HepG2 (cell line): ENCODE data around the gene TBC1D25. TPM values are rescaled to one million over a fixed set of nuclear protein-coding genes. Genes with fewer than 3 reads are reported as not detected.

ENCODE experiments used
- ATAC-seq: fragments of 200-7000 bp; cut with Tn5 transposase; 3 replicates; pipeline ENCODE4 v1.9.1; 2020; ENCODE audit warnings: mild to moderate bottlenecking, moderate library complexity
- BruUV-seq: library from RNA; stranded (reverse); fragments of 400-500 nt; replicated peaks from 2 replicates; lab custom pipeline; 2021; lab: Mats Ljungman, UMichigan
- CTCF ChIA-PET: fragments of 300-600 bp; formaldehyde crosslinking; extraction: SDS; loops from one replicate; lab custom pipeline; 2021; ENCODE audit warnings: low total read pairs, inconsistent platforms, low intra/inter-chr PET ratio; lab: Yijun Ruan, JAX
- POLR2A ChIA-PET: fragments of 350-600 bp; sonication (Branson Sonifier 250); formaldehyde crosslinking; loops from one replicate; lab custom pipeline; 2020; ENCODE audit warnings: antibody characterized with exemption, inconsistent platforms; lab: Yijun Ruan, JAX
- DNase-seq: peaks from one replicate; pipeline ENCODE4 v3.0.0-alpha.2; 2015; ENCODE audit warnings: low spot score
- FAIRE-seq: peaks from 3 replicates; lab custom pipeline; 2011; peaks lifted over from hg19 to GRCh38; lab: Jason Lieb, UNC
- H2AFZ ChIP-seq: one replicate; pipeline ENCODE4 v1.6.1; 2011; ENCODE audit warnings: low read length, inconsistent platforms
- H3K27ac ChIP-seq: fragments of 300-600 bp; 3 replicates; pipeline ENCODE4 v1.8.0; 2011; ENCODE audit warnings: mixed run types, mild to moderate bottlenecking, mixed read lengths, low read length, inconsistent platforms; ENCODE audit not compliant: insufficient read depth; ENCODE audit errors: extremely low read length
- H3K27me3 ChIP-seq, 2 experiments: fragments of 200-600 bp in 1 of 2; 2 replicates in 1 of 2; 3 replicates in 1 of 2; pipeline versions ENCODE4 v1.6.0 to v1.8.0; 2011; ENCODE audit warnings: low read length in 2 of 2, mild to moderate bottlenecking in 2 of 2, moderate library complexity in 2 of 2, inconsistent platforms in 1 of 2; ENCODE audit not compliant: insufficient read depth in 2 of 2, control insufficient read depth in 1 of 2
- H3K36me3 ChIP-seq, 2 experiments: fragments of 200-600 bp in 1 of 2; replicated peaks in 1 of 2; 2 replicates in 1 of 2; 3 replicates in 1 of 2; pipeline versions ENCODE4 v1.5.1 to v1.8.0; 2011; ENCODE audit warnings: low read length in 2 of 2, inconsistent platforms in 1 of 2; ENCODE audit not compliant: insufficient read depth in 2 of 2, control insufficient read depth in 1 of 2
- H3K4me1 ChIP-seq: 2 replicates; pipeline ENCODE4 v1.5.1; 2012; ENCODE audit warnings: low read length, inconsistent platforms; ENCODE audit not compliant: insufficient read depth
- H3K4me2 ChIP-seq: 2 replicates; pipeline ENCODE4 v1.6.0; 2011; ENCODE audit warnings: low read depth, low read length, inconsistent platforms
- H3K4me3 ChIP-seq, 3 experiments: fragments of 200-600 bp in 1 of 3; sonication (generic), shearing (Covaris generic) in 1 of 3; replicated peaks in 1 of 3; 2 replicates each; pipeline ENCODE4 v1.5.1; 2011 to 2016; ENCODE audit warnings: low read length in 3 of 3, inconsistent platforms in 2 of 3, low read depth in 2 of 3, mild to moderate bottlenecking in 2 of 3, control low read depth in 1 of 3, mixed read lengths in 1 of 3; ENCODE audit not compliant: insufficient read depth in 1 of 3
- H3K79me2 ChIP-seq: one replicate; pipeline ENCODE4 v1.6.1; 2011; ENCODE audit warnings: low read length, inconsistent platforms; ENCODE audit not compliant: insufficient read depth
- H3K9ac ChIP-seq: 2 replicates; pipeline ENCODE4 v1.6.0; 2011; ENCODE audit warnings: mild to moderate bottlenecking, low read depth, low read length, inconsistent platforms; ENCODE audit not compliant: insufficient read depth
- H3K9me3 ChIP-seq: 2 replicates; pipeline ENCODE4 v1.5.1; 2012; ENCODE audit warnings: mild to moderate bottlenecking, low read length
- H4K20me1 ChIP-seq: 2 replicates; pipeline ENCODE4 v1.6.0; 2011; ENCODE audit warnings: inconsistent platforms, mild to moderate bottlenecking, low read length, moderate library complexity; ENCODE audit not compliant: insufficient read depth
- RAD51 ChIP-seq: fragments of 450-650 bp; IDR thresholded peaks from 2 replicates; pipeline ENCODE4 v1.6.1; 2016; ENCODE audit warnings: borderline replicate concordance
- ZNF614 ChIP-seq: IDR thresholded peaks from 2 replicates; pipeline ENCODE4 v1.6.1; 2018; ENCODE audit warnings: missing biosample characterization, missing genetic modification reagents, inconsistent platforms, borderline replicate concordance
- ZNF674 ChIP-seq: sonication (generic); formaldehyde crosslinking; IDR thresholded peaks from 2 replicates; pipeline ENCODE4 v1.5.0; 2020; ENCODE audit warnings: low read depth, mild to moderate bottlenecking, missing genetic modification reagents
- ZNF7 ChIP-seq: IDR thresholded peaks from 2 replicates; pipeline ENCODE4 v1.6.1; 2016; ENCODE audit warnings: missing biosample characterization, missing genetic modification reagents
- ZSCAN9 ChIP-seq: IDR thresholded peaks from 2 replicates; pipeline ENCODE4 v1.6.1; 2016; ENCODE audit warnings: borderline replicate concordance
- WGBS: methylation state at CpG from one replicate; pipeline ENCODE4 v1.1.6; 2017; ENCODE audit warnings: low lambda C conversion rate; 5-methylcytosine and 5-hydroxymethylcytosine counted together
- in situ Hi-C: cut with HindIII; loops from 2 replicates; pipeline ENCODE4 v1.10.0; 2017; ENCODE audit warnings: low pct_unique_long_range_greater_than_20kb; ENCODE audit not compliant: extremely low pct_ligation_motif_present
- intact Hi-C: fragments of 100-400 bp; cut with micrococcal nuclease; formaldehyde crosslinking; loops from one replicate; pipeline ENCODE4 v1.10.0; 2022; ENCODE audit not compliant: unreplicated experiment
- polyA plus RNA-seq, 8 experiments: library from polyadenylated mRNA; depleted of rRNA in 3 of 8; stranded (reverse) in 7 of 8; unstranded in 1 of 8; fragments of >200 nt; fragmentation: Illumina TruSeq in 4 of 8; extraction: Trizol in 4 of 8; gene quantifications; 2 replicates each; pipeline versions ENCODE4 v1.2.1 to v1.2.3, GENCODE V29; 2011 to 2016; ENCODE audit warnings: low read depth in 4 of 8, missing spikeins in 1 of 8, mixed read lengths in 1 of 8; ENCODE audit not compliant: insufficient read depth in 1 of 8
- total RNA-seq, 5 experiments: library from RNA; depleted of rRNA; stranded (reverse); fragments of >200 nt; fragmentation: Illumina TruSeq; extraction: Trizol; gene quantifications; 2 replicates each; pipeline ENCODE4 v1.2.3, GENCODE V29; 2016; ENCODE audit warnings: low read depth in 1 of 5
- TF ChIP-seq, protein P1 (sequence below): sonication (generic); formaldehyde crosslinking; IDR thresholded peaks from 2 replicates; pipeline ENCODE4 v1.4.0; 2020; ENCODE audit warnings: low read depth, mild to moderate bottlenecking, missing genetic modification reagents
- TF ChIP-seq, protein P2 (sequence below): sonication (generic); formaldehyde crosslinking; IDR thresholded peaks from 2 replicates; pipeline ENCODE4 v1.9.0; 2021; ENCODE audit warnings: missing genetic modification reagents, mild to moderate bottlenecking, borderline replicate concordance

The TBC1D25 gene
- total and polyA plus RNA-seq, 2 of the 13 experiments (the other 11 are each of a cell fraction or from before 2014, with no cell fraction given) = 3.5 to 4.7 TPM

DNA sequence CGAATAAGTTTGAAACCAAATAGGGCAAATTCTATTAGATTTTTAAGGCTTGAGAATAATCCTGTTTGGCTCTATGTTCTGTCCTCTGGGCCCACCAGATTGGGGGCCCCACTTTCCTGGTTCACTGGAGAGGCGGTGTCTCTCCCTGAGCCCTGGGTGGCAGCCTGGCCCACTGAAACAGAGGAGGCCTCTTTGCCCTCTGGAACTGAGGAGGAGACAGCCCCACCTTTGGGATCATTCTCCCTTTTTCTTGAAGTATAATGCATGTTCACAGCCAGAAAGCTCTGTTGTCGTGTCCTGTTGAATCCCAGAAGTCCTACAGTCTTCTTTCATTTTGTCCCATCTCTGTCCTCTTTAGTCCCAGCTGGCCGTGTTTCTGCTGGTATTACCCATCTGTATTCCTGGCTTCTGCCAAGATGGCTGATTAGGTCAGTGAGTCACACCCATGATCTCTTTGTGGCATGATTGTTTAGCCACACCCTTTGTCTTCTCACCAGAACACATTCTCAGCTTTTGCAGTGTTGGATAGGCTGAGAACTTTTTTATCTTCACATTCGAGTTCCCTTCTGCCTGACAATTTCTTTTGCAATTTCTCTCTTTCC, 8.1 kb upstream of the TBC1D25 start (continued):
- TF ChIP-seq, protein P1, sequence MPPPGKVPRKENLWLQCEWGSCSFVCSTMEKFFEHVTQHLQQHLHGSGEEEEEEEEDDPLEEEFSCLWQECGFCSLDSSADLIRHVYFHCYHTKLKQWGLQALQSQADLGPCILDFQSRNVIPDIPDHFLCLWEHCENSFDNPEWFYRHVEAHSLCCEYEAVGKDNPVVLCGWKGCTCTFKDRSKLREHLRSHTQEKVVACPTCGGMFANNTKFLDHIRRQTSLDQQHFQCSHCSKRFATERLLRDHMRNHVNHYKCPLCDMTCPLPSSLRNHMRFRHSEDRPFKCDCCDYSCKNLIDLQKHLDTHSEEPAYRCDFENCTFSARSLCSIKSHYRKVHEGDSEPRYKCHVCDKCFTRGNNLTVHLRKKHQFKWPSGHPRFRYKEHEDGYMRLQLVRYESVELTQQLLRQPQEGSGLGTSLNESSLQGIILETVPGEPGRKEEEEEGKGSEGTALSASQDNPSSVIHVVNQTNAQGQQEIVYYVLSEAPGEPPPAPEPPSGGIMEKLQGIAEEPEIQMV = no peak
- no peak for TF ChIP-seq ZNF614

DNA sequence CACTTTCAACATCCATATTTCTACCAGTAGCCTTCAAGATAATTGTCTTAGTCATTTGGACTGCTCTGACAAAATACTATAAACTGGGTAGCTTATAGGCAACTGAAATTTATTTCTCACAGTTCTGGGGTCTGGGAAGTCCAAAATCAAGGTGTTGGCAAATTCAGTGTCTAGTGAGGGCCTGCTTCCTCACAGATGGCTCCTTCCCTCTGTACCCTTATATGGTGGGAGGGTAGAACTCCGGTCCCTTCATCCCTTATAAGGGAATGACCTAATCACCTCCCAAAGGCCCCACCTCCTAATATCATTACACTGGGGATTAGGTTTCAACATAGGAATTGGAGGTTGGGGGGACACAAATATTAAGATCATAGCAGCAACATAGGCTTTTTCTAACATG, 7.4 kb upstream of the TBC1D25 start:
- in situ Hi-C loops = no loop called here
- ATAC-seq = no peak
- no peaks in the 10 kb centered on the region for H3K27me3 ChIP-seq
- H3K9me3 ChIP-seq = no peaks in the 10 kb centered on the region
- 100% methylated on average over 1 of the region's 1 CpG for WGBS
- no peak for DNase-seq
- no peaks in the 10 kb centered on the region for H4K20me1 ChIP-seq
- H3K4me3 ChIP-seq = no peak overlapping the region
- no peak overlapping the region for H3K27ac ChIP-seq
- POLR2A ChIA-PET = interaction anchor here (2.1 kb wide), 1 partner anchor 10 kb away, joined by 6 read pairs; the partner anchor contains the start of gene EBP
- no TSS peak for BruUV-seq
- TF ChIP-seq RAD51 (no peak), ZNF7 (CRISPR knock-in tag) (no peak), ZNF674 (no peak), ZSCAN9 (CRISPR knock-in tag) (no peak)
- TF ChIP-seq, protein P2, sequence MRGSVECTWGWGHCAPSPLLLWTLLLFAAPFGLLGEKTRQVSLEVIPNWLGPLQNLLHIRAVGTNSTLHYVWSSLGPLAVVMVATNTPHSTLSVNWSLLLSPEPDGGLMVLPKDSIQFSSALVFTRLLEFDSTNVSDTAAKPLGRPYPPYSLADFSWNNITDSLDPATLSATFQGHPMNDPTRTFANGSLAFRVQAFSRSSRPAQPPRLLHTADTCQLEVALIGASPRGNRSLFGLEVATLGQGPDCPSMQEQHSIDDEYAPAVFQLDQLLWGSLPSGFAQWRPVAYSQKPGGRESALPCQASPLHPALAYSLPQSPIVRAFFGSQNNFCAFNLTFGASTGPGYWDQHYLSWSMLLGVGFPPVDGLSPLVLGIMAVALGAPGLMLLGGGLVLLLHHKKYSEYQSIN (CRISPR knock-in tag) = no peak
- no peaks in the 10 kb centered on the region for H3K79me2 ChIP-seq
- H3K9ac ChIP-seq = no peak overlapping the region
- no peak for FAIRE-seq
- CTCF ChIA-PET = no interaction called here
- H3K36me3 ChIP-seq = peaks cover 1 to 7% of the 10 kb centered on the region in 2 experiments; a peak in 2 of 5 replicates
- no peak overlapping the region for H2AFZ ChIP-seq
- H3K4me1 ChIP-seq = peaks cover 9% of the 10 kb centered on the region
- no peak overlapping the region for H3K4me2 ChIP-seq
- intact Hi-C loops = loop anchor here (10.0 kb wide), 1 partner anchor 57 kb away; the partner anchor contains the start of genes FTSJ1 and SLC38A5
